GM21619 (cell line): Measurements from ENCODE around the gene HDLBP.
"Not testable (repeated sequence)": the region's sequence is repeated elsewhere in the genome, so short reads cannot be mapped to it uniquely, and the experiment has no call there.

Experiments
- ATAC-seq: cut with Tn5 transposase; IDR thresholded peaks from one replicate; pipeline ENCODE4 v1.9.1; 2021; ENCODE audit not compliant: unreplicated experiment

The HDLBP gene

DNA sequence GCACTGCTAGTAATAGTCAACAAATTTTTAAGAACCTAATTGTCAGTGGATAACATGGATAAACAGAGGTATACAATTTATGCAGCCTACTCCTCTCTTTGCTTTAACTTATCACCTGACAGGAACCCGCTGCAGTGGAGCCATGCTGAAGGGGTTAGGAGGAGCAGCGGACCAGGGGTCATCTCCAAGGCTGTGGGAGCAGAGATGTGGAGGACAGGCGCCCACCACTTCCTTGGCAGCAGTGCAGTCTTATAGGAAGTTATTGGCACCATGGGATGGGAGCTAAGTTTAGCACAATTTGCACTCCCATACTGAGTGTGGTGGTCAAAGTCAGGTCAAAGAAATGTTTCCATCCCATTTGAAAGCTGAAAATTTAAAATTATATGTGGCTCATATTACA is 35.6 kb downstream of the HDLBP start:
- ATAC-seq = no peak

DNA sequence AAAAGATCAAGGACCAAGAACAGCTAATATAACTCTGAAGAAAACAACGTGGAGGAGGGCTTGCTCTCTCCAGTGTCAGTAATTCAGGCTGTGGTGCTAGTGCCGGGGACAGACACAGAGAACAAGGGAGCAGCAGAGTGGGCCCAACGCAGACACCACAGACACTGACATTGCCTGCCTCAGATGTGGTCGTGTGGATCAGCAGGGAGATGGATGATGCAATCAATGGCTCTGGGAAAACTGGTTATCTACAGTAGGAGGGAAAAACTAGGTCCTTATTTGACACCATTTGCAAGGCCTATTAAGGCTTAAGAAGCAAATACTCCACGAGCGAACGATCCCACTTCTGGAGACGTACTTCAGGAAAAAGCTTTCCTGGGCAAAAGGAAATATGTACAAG is 36.1 kb downstream of the HDLBP start:
- ATAC-seq = no peak

DNA sequence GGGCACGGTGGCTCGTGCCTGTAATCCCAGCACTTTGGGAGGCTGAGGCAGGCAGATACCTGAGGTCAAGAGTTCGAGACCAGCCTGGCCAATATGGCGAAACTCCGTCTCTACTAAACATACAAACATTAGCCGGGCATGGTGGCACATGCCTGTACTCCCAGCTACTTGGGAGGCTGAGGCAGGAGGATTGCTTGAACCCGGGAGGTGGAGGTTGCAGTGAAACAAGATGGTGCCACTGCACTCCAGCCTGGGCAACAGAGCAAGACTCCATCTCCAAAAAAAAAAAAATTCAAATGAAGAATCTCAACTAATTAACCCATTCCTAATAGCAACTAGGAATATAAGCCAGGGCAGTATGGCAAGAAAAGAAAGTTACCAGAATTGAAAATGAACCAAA is 37.2 kb downstream of the HDLBP start:
- ATAC-seq = not testable (repeated sequence)

DNA sequence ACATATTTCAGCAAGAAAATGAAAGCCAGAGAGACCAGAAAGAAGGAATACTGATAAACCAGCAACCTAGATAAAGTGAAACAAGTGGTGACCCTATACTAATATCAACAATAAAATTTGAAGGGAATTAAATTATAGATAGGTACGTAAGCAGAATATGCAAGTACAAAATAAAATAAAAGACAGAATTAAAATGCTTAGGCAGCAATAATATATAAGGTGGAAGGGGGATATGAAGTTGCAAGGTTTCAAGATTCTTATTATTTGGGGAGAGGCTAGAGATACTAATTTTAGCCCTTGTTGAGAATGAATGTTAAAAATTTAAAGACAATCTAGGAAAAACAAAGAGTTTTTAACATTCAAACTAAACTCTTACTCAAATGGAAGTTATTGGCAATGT is 39.6 kb downstream of the HDLBP start:
- ATAC-seq = no peak

DNA sequence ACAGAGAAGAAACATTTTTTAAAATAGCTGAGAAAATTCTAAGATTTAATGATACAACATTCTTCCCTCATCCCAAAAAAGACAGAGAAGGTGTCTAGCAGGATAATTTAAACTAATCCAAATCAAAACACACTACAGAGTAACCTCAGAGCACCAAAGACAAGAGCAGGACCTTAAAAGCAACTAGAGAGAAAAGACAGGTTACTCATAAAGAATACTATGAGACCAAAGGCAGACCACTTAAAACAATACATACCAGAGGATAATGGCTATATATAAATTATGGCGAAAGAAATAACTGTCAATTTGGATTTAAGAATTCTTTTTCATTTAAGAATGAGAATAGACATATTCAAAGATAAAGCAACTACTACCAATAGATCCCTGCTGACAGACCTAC is 40.0 kb downstream of the HDLBP start:
- no peak for ATAC-seq

DNA sequence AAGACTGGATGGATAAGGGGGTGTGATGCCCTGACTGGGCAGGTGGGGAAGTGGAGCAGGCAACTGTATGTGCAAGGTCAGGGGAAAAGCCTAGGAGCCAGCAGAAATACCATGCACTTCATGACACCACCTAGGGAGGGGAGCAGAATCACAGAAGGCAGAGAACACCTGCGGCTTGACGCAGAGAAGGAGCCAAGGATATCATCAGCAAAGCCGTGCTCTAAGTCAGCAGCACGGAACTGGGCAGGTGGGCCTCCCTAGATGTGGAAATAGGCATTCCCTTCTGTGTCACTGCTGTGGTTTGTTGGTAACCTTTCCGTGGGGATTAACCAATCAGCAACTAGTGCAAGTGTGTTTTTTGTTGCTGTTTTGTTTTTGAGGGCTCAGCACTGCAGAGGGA is 41.3 kb downstream of the HDLBP start:
- ATAC-seq = no peak

DNA sequence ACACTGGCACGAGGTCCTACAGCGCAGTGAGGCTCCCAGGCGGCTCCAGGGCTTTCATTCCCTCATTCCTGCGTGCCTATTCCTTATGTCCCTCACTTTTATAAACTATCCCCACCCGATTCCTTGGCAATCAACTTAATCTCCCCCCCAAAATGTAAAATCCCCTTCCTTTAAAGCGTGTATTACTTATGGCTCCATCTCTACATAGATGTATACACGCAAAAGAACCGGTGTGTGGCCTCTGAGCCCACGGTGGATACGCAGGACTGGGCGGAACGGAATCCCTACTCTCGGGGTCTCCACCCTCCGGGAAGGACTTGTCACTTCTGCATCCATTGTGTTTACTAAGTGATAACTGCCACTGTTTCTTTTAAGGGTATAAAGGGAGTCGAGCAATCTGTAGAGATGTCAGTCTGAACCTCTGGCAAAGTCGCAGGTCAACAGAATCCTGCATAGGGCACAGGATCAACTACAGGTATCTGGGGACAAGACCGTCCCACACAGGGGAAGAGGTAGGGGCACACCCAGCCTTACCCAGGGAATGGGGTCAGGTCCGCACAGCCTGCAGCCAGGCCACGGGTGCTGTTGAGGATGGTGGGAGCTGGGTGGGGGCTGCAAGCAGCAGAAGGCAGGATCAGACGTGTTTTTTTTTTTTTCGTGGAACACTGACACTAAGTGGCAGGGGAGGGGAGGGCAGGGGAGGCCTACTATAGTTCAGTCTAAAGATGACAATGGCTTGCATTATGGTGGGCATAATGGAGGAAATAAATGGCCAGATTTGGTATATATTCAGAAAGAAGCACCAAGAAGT is 42.1 kb downstream of the HDLBP start:
- no peak for ATAC-seq

DNA sequence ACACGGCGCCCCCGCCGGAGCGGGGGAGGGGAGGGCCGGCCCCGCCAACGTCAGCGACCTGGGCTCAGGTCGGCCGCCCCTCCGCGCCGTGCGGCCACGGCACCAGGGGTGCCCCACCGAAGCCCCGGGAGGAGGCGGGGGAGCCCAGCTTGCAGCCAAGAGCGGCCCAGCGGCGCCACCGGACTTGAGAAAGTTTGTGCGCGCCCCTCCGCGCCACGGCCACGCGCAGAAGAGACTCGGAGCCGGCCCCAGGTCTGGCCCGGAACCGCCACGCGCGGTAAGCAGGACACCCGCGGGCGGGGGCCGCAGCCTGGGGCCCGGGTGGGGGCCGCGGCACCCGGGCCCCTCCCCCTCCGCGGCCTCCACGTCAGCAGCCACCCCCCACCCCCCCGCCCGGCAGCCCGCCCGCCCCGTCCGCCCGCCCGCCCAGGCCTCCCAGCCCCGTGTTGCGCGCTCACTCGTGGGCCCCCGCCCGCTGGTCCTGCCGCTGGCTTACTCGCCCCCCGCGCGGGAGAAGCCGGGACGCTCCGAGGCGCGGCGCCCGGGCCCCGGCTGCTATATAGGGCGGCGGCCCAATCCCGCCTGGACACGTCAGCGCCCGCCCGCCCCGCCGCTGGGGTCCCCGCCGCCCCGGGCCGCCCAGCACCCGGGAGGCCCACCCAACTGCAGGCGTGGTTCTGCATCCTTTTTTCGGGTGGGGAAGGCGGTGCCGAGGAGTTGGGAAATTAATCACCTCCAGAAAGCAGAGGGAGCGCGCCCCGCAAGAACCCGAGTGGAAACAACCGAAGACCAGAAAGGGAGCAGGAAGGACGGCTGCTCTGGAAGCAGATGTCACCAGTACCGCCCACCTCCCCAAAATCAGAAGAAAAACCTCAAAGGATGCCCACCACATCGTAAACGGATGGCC is 42.9 kb downstream of the HDLBP start:
- ATAC-seq = peak; percentile 50

DNA sequence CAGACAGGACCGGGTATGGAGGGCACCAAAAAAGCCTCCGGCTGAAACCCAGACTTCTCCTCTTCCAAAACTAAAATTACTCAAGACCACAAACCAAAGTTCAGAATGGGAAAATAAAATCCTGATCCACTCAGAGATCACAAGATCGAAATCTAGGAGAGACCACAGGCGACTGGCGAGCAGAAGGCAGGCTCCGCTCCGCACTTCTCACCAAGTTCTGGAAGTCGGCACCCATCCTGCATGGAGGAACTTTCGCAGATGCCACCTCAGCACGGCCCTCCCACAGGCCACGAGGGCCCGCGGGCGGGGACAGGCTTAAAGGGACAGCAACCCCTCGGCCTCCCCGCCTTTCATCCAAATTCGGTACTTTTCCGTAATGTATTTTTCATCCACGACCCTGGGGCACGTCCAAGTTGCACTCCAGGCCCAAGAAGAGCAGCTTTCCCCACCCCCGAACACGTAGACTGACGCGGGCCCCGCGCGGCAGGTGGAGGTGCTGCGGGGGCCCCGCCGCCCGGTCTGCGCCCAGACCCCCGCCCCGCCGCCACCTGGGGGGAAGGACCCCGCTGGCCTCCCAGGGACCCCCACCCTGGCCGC is 43.7 kb downstream of the HDLBP start:
- ATAC-seq = peak; percentile 55

DNA sequence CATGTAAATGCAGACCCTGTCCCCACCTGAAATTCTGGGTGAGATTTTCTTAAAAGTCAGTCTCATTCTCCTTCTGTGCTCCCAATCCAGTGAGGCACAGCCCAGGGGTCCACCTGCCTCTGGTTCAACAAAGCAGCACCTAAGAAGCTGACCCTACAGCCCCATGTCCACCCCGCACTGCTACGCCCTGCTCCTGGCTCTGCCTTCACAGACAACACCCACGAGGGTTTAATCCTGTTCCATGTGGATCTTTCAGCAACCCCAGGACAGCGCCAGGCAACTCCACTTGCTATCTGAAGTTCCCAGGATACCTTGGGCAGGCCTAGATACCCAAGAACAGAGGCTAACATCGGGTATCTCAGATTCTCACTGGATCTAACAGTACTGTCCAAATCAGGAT is 44.9 kb downstream of the HDLBP start:
- ATAC-seq = no peak

DNA sequence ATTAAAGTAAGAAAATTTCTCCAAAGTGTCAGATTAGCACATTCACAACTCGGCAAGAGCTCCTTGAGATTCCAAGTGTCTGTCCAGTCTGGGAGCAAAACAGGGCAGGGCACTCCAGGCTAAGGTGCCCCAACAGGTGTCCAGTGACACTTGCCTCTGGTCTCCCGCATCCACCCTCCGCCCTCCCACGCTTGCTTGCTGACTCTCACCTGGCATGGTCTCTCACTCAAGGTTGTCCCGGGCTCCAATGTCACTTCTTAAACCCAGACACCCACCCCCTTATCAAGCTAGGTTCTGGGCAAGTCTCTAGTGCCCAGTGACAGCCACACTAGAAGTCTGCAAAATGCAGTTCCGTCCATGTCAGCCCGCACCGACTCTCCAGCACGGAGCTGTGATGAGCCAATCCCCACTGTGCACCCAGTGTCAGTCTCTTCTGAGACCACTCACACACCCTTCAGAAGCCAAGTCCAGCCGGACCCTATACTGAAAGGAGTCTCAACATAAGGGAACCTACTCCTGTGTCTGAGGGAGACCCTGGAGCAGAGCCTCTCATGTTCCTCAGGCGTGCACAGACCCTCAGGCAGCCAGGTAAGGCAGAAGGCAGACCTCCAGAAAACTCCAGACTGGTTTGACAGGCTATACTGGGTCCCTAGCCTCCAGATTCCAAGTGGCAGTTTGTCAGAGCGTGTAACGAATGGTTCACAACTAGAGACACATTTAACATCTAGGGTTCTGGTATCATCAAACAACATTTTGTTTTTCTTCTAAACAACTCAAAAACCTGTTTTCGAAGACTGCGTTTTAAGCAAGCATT is 45.6 kb downstream of the HDLBP start:
- no peak for ATAC-seq

DNA sequence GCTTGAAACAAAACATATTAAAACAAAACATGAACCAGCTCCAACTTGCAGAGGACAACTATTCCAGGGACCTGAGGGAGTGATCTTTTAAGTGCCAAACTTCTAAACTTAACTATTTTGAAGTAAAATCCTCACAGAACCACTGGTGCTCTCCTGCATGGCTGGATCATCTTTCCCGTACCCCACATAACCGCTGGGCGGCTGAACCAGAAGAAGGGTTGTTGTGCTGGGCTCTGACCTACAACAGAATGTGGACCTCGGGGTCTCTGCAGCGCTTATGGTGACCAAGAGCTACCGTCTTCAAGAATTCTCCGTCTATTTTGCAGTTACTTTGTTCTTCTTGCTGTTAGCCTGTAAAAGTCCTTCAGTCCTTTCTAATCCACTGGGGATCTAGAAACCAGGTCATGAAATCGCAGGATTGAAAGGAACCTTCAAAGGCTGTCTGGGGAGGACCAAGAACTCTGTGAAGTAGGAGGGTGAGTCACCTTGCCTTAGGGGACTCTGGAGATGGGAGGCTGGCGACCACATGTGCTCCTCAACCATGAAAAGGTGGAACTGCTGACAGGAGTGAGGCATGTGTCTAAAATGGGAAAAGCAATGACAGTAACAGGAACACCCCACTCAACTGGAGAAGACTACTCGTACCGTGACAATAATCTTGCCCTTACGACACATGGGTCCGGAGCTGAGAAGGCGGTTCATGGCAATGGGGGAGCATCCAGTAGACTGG is 46.6 kb downstream of the HDLBP start:
- ATAC-seq = no peak

DNA sequence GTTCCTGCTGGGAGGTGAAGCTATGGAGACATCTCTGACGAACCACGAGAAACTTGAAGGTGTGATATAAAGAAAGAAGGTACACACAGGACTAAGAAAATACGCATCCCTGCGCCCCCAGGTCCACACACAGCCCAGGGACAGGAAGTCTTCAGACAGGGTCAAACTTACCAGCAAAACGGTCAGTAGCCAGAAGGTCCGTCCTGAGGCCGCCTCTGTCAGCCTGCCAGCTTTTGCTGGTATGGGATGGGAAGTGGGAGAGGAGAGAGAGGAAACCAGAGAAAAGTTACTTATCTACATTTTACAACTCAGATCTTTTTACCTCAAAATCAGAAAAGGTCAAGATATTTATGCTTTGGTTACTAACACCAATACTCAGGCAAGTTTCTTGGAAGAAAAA is 47.2 kb downstream of the HDLBP start:
- no peak for ATAC-seq

DNA sequence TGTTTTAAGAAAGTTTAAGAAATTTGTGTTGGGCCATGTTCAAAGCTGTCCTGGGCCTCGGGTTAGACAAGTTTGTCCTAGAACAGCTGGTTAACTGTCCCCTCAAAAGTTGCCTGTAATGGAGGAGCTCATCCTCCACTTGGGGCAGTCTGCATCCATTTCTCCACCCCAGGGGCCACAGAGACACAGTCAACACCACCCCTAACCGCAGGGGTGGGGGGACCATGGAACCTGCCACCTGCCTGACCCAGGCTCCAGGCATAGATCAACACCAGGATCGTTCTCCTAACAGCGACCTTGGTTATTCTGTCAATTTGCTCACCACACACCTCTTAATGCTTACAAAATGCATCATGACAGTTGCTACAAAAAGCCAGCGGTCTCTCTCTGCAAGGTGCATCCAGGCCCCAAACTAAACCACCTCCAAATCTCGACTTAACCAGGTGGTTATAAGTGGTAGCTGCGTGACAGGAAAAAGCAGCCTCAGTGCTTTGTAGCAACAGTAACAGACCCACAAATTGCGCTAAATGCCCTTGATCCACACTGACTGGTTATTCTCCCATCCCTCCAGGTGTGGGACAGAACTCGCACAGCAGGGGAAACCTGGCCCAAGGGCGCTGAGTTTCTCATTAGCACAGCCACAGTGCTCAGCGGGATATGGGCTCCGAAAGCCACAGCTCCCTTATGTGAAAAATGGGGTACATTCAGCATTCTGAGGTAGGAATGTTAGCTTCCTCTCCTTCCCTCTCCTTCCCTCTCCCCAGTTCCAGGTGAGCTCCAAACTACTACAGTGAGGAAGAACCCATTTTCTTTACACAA is 48.0 kb downstream of the HDLBP start:
- ATAC-seq = no peak

DNA sequence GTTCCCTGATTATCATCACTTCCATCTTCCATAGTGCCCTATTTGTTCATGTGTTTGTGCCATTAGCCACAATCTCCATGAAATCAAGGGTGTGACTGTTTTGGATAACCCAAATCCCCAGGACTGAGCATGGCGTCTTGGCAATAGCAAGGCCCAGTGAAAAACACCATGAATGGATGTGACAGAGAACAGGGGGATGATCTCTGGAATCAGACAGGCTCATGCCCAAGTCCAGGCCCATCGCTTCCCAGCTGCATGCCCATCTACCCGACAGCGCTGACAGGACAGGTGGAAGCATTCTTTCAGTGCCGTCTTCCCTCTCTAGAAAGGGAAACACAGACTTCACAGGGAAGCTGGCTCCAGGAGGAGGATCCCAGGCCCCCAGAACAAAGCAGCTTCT is 50.0 kb downstream of the HDLBP start:
- ATAC-seq = no peak

DNA sequence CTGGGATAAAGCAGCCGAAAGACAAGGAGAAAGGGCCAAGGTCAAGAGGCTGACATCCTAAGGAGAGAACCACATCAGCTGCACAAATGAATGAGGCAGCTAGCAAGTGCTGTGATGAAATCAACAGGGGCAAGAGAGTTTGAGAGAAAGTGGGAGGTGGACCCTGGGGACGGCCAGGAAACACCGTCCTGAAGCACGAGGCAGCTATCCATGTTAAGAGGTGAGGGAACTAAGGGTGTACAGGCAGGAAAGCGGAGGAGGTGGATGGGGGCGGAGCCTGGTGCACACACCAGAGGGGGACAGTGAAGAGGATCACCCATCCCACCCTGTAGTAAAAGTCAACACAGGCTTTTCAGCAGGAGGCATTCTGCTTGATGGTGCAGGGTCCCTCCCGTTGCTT is 52.4 kb downstream of the HDLBP start:
- no peak for ATAC-seq

DNA sequence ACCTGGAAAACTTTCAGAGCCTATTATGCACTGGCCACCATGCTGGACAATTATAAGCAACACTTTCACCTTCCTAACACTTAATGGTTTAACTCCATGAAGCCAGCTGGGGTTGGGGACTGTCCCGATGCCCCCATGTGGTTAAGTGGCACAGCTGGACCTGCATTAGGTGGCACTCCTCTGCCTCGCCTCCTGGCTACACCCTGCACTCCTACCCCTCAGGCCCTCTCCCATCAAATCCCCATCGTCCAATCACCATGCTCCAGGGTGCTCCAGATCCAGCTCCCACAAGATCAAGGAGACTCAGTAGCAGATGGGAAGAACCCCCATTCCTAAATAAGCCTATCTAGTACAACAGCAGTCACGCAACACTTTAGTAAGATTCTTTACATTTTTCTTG is 53.8 kb downstream of the HDLBP start:
- ATAC-seq = no peak

DNA sequence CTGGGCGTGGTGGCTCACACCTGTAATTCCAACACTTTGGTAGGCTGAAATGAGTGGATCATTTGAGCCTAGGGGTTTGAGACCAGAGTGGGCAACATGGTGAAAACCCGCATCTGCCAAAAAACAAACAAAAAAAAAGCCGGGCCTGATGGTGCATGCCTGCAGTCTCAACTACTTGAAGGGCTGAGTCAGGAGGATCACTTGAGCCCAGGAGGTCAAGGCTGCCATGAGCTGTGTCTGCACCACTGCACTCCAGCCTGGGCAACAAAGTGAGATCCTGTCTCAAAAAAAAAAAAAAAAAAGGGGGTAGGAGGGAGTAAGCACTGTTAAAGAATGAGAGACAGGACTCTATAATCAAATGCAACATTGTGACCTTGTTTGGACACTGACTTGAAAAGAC is 54.6 kb downstream of the HDLBP start:
- no peak for ATAC-seq

DNA sequence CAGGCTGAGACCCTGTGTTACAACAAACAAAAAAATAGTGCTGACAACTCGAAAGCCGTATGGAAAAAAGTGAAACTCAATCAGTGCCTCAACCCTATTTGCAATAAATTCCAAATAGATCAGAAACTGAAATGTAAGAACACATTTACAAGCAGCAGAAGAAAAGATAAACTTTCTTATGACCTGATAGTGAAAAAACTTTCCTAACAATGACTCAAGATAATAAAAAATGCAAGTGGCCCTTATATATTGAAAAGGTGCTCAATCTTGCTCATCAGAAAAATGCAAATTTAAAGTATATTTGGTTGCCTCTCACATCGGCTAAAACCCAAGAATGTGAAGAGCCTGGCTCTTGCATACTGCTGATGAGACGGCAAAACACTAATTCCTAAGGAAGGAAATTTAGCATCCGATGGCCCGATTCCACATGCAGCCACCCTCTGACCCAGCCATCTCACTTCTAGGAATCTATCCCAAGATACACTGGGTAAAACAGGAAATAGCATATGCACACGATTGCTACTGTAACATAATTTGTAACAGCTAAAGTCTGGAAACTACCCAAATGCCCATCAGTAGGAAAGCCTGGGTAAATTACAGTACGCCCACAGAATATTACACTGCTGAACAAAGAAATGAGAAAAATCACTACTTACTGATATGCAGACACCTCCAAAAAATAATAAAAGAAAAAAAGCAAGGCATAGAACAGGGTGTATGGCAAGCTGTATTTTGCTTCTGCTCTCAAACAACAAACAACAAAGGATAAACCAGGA is 56.8 kb downstream of the HDLBP start:
- ATAC-seq = no peak
